ENCODE data around the gene COA8. TPM values are rescaled to one million over a fixed set of nuclear protein-coding genes. Genes with fewer than 3 reads are reported as not detected.

Gene COA8, protein sequence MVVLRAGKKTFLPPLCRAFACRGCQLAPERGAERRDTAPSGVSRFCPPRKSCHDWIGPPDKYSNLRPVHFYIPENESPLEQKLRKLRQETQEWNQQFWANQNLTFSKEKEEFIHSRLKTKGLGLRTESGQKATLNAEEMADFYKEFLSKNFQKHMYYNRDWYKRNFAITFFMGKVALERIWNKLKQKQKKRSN
- 45.8 TPM for total RNA-seq
- long read RNA-seq, transcript APOPT1-207 (5 exons, 906 nt): minor isoform, 8 of 72 reads
- long read RNA-seq, transcript APOPT1-201 (5 exons, 2,523 nt): major isoform, 45 of 72 reads
- long read RNA-seq, transcript APOPT1-202 (3 exons, 575 nt): minor isoform, 5 of 72 reads
- long read RNA-seq, partial matches to known transcripts: 0 of 72 reads
- long read RNA-seq, other reads (novel, unspliced or antisense): 10 of 72 reads

DNA sequence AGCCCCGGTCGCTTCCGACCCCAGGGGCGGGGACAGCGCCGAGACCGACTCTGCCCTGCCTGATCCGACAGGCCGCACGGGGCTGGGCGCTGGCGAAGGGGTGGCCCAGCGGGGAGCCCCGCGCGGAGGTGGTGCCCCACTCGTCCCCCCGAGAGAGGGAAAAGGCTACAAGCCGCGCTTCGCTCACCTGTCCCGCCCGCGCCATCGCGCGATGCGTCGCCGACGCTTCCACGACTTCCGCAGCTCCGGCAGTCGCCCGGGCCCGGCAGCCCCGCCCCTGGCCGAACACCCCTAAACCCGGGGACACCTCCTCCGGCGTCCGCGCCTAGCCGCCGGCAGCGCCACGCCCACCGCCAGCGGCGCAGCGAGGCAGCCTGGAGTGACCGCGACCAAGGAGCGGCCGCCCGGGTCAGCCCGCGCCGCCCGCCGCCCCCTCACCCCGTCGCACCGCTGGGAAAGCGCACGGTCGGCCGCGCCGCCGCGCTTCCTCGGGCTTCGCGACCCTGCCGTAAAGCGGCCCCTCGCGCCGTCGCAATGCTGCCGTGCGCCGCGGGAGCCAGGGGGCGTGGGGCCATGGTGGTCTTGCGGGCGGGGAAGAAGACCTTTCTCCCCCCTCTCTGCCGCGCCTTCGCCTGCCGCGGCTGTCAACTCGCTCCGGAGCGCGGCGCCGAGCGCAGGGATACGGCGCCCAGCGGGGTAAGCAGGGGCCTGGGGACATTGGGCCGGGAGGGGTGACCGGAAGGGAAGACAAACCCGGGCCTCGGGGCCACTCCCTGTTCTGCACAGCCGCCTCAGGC is at the start of gene COA8, which contains the start of gene BAG5:
Gene COA8, plus strand, starts transcription at position 532 of the 797 bp plus-strand sequence. Its CDS starts 42 bp downstream, at position 574.
Gene BAG5, minus strand, starts transcription at position 229 of the 797 bp plus-strand sequence. CDS start 1,493 bp downstream, outside the sequence.
- peak; percentile 95 for DNase-seq (ENCODE audit: low spot score)

DNA sequence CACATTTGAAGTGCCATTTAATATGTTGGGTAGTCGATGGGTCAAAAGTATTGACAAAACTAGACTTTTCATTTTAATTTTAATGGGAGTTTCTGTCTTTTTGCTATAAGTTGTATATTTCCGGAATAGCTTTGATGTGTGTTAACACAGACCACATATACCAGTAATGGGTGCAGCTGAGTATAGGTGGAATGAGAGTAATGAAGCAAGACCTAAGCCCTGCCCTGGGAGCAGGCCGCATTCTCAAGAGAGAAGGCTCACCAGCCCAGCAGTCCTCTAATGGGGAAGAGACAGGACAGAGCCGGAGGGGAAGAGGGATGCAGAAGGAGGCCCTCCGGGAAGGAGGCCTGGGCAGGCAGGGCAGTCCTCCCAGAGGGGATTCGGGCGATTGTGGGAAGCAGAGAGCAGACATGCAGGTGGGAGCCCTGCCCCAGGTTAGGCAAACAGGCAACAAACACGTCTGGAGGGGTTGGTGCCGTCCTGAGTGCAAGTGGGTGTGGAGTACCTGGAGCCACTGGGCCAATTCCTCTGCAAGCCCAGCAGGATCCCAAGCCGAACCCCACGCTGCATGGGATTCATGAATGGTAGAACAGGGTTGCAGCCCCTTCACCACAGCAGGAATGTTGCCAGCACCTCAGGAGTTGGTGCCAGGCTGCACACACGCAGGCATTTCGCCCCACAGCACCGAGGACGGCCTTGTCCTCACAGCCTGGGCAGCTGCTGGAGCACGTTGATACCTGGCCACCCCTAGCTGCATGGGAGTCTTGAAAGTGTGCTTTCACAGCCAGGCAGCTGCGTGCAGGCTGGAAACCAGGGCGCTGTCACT is 48.0 kb upstream of the COA8 start:
- no peak for DNase-seq (ENCODE audit: low spot score)

DNA sequence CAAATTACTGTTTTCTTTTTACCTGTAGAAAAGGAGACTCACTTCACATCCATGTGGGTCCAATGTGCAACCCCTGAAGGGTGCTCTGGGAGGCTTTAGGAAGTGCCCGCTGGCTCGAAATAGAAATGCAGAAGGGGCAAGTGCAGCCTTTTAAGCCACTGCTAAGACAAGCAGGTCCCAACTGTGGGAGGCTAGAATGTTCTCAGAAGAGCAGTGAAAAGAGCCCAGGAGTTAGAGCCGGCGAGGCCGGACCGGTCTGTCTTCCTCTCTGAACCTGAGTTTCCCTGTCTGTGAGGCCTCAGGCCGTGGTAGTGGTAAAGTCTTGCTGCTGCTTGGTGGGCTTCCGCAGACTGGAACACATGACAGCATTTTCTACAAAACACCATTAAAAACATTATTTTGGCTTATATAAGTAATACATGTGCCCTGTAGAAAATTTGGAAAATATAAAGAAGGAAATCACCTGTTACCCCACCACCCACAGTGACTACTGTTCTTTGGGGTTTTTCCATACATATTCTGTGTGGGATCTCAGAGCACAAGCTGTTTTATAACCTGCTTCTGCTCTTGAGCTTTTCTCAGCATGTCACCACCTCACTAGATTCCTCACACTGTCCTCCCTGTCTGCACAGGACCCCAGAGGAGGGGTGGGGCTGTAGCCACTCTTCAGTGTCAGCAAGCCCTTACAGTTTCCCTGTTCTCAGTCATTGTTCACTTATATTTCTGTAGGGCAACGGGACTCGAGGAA is 46.2 kb upstream of the COA8 start:
- DNase-seq (ENCODE audit: low spot score): no peak

DNA sequence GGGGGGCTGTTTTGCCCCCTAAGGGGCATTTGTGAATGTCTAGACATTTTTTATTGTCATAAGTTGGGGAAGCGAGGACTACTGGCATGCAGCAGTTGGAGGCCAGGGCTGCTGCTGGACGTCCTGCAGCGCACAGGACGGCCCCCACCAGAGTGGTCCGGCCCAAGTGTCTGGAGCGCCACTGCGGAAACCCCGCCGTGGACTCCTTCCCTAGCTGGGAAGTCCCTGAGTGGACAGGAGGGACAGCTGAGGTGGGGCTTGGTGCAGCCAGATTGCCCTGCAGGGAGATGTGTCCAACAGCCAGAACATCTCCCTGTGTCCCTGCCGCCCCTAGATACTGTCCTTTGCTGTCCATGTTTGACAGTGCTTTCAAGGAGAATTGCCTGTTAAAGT is 45.6 kb upstream of the COA8 start:
- no peak for DNase-seq (ENCODE audit: low spot score)

DNA sequence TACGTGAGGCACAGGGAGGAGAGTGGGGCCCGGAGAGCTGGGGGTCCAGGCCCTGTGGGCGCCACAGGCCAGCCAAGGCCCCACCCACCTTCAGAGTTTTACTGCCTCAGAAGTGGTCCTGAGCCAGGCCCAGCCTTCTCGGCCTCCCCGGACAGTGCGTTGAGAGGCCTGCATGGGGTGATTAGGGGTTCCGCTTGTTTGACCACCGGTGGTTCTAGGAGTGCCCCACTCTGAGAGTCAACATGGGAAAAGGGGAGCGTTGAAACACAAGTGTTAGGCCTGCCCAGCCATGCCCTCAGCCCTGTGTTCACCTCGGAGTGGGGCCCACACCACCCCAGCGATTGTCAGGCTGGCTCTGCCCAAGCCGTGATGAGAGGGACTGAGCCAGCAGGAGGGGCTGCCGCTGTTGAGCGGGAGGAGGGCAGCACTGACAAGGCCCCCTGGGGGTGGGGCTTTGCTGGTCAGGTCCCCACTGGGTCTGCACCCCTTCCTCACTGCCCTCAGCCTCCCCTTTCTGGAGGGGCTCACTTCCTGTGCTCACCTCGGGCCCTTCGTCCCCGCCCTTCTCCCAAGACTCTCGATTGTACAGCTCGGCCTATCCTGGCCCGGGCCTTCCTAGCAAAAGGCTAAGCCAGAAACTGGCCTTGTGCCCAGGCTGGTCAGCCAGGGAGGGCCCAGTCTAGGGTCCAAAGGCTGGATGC is 44.9 kb upstream of the COA8 start:
- DNase-seq (ENCODE audit: low spot score): no peak

DNA sequence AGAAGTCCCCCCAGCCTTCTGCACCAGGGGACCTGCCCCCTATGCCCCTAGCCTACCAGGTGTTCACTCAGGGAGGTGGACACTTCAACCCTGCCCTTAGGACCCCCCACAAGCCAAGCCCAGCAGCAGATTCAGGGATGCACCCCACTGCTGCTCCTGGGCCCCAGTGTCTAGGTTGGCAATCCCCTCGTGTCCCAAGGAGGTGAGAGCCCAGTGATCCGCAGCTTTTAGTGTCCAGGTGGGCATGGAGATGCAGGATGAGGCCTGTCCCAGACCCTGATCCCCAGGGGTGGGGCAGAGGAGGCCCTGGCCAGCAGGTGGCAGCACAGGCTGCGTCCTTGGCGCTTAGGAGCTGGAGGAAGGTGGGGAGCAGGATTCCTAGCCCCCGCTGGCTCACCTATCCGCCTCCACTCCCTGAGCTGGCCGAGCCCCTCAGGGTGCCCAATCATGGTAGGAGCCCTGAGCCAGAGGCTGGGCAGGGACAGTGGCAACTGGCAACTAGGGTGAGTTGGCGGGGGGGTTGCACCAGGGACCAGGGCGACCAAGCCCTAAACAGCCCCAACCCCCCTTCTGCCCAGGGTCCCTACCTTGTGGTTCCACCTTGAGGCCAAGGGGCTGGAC is 44.2 kb upstream of the COA8 start:
- DNase-seq (ENCODE audit: low spot score): peak; percentile 90

DNA sequence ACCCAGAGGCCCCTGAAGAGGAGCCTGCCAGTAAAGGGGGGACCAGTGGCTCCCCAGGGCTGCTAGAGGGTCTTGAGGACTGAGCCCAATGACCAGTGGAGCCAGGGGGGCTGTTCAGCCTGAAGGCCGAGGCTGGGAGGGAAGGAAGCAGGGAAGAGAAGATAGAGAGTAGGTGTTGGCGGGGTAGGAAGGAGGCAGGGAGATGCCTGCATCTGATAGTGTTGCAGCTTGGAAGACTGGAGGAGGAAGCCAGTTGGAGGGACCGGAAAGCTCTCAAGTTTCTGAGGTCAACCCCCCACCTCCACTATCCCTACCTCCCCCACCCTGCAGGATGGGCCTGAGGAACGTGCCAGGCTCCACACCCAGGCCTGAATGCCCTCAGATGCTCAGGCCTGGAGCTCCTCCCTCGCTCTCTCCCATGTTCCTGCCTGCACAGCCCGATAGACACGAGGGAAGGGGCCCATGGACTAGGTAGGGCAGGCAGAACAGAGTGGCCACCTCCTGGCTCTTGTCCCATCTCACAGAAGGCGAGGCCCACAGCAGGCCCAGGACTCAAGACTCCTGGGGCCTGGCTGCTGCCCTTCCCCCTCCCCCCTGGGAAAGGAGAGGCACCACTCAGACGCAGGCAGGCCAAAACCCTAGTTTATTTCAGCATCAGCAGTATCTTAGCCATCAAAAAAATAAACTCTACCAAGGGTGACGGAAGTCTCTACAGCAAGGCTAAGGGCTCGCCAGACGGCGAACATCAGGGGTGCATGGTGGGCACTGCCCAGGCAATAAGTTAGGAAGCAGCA is 43.5 kb upstream of the COA8 start:
- no peak for DNase-seq (ENCODE audit: low spot score)

DNA sequence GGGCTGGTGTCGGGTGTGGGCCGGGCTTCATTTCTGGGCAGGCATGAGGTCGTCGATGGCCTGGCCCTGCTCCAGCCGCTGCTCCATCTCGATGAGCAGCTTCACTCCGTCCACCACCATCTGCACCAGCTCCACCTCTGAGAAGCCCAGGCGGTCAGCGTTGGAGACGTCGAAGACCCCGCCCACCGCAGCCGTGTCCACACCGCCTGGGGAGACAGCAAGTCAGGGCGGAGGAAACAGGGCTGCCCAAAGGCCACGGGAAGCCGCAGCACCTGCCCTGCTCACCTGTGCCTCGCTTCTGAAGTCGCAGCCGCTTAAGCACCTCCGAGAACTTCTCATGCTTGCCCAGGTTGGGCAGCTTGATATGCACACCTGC is 42.9 kb upstream of the COA8 start:
- DNase-seq (ENCODE audit: low spot score): no peak

DNA sequence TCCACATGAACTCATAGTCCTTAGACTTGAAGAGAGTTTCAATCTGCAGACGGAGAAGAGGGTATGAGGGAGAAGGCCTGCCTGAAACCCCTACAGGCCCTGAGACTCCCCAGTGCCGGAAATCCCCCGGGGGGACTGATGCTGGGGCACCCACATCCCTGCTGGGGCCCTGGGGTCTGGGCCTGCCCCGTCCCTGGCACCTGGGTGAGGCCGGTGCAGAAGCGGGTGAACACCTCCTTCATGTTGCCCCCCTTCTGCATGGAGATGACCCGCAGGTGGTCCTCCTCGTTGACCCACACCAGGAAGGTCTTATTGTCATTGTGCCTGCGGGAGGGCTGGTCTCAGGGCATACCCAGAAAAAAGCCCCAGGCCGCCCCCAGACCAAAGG is 42.5 kb upstream of the COA8 start:
- no peak for DNase-seq (ENCODE audit: low spot score)

DNA sequence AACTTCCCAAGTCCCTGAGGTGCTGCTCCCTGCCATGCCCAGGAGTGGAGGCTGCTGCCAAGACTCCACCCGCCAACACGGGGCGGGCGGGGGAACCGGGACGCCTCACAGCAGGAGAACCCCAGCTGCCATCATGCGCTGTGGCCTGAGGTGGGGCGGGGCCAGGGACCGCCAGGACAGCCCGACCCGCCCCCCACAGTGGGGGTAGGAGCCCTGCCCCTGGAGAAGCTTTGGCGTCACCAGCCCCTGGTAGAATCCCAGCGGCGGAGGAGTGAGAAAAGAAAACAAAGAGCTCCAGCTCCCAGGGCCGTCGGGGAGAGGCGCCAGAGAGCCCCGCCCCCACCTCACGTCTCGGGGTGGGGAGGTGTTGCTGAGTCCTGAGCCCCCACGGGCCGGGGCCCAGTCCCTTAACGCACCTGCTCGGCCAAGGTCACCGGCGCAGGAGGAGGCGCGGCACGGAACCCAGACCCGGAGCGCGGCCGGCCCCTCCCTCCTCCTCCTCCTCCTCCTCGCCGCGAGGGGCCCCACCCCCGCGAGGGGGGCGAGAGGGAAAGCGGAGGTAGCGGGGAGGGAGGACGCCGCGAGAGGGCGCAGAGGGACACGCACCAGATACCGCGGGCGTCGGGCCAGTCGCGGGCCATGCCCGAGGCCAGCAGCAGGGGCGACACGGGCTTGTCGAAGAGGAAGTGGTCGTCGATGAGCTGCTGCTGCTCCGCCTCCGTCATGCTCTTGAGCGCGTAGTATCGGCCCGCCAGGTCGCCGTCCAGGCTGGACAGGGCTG is 41.9 kb upstream of the COA8 start:
- DNase-seq (ENCODE audit: low spot score): no peak

DNA sequence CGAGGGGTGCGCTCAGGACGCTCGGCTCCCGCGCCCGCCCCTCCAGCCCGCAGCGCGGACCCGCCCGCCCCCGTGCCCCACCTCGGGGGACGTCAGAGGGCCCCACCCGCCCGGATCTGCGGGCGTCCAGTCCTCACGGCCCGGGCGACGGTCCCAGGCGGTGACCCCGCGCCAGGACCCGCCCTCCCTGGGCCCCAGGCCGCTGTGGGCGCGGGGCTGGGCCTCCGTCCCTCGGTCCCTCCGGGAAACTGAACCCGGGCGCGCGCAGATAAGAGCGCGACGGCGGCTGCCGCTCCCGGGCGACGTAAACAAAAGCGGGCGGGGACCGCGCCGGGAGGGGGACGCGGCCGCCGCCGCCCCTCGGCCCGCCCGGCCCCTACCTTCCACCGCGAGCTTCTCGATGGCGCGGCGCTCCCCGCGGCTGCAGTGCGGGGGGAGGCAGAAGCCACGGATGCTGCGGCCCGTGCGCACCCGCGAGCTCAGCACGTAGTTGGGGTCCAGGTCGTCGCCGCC is 41.3 kb upstream of the COA8 start:
- no peak for DNase-seq (ENCODE audit: low spot score)

DNA sequence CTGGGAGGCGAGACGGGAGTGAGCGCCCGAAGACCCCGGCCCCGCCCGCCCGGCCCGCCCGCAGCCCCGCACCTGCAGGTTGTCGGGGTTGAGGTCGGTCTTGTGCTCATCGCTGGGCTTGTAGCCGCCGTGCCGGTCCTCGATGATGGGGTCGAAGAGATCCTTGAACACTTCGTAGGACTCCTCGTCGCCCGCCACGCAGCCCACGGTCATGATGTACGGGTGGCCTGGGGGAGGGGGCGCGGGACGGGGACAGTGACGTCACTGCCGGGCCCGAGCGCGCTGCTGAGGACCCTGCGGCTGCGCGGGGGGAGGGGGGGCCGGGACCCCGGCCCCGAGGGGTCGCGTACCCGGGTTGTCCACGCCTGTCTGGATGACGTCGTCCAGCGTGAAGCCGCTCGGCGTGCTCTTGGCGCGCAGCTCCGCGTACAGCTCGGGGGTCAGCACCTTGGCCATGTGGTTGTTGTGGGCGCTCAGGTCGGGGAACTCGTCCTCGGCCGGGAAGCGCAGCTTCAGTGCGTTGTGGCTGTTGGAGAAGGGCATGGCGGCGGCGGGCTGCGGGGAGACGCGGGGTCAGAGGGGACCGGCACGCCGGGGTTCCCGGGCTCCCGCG is 40.7 kb upstream of the COA8 start:
- no peak for DNase-seq (ENCODE audit: low spot score)

DNA sequence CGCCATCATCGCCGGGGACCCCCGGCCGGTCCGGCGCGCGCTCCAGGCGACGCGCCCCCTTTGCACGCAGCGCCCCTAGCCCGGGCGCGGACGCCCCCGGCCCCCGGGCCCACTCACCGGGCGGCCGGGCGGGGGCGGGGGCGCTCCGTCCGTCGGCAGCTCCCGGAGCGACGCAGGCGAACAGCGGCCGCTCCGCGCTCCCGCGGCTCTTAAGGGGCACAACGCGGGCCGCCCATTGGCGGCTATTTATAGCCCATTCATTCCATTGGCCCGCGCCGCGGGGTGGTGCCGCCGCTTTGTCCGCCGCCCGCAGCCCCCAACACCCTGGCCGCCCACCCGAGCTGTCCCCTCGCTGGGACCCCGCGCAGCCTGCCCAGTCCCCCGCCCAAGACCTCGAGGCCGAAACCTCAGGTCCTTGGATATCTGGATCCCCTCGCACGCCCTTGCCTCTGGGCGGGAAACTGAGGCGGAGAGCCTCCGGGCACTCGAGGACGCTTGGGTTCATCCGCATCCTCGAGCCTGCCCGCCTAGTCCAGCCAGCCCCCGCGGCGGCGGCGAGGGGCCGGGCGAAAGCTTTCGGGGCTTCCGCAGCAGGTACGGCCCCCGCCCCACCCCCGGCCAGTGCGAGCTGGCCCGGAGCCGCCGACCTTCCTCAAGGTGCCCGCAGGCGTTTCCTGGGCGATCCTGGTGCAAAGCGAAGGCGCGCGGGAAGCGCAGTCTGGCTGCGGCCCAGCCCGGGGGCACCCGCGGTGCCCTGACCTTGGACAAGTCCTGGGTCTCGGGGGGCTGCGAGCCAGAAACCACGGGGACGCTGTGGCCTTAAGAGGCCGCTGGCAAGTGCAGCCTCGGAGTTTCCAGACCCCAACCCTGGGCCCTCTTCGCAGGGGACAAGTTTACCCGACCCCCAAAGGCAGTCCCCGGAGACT is 39.8 kb upstream of the COA8 start, which contains the start of gene CKB:
Gene CKB, minus strand, starts transcription at position 182 of the 926 bp plus-strand sequence. CDS start 337 bp downstream, outside the sequence.
- DNase-seq (ENCODE audit: low spot score): no peak

DNA sequence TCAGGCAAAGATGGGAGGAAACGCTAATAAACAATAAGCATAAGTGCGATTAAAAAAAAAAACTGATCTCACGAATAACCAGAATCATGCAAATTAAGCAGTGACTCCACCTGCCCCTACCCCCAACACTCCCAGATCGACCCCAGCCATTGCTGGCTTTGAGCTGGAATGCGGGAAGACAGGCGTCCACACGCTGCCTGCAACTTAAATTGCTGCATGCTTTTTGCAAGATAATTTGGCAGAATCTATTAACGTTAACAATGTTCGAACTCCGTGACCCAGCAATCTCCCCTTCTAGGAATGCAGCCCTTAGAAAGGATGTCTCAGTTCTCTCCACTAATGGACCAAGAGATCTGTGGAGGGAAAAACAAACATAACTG is 39.2 kb upstream of the COA8 start:
- DNase-seq (ENCODE audit: low spot score): no peak

DNA sequence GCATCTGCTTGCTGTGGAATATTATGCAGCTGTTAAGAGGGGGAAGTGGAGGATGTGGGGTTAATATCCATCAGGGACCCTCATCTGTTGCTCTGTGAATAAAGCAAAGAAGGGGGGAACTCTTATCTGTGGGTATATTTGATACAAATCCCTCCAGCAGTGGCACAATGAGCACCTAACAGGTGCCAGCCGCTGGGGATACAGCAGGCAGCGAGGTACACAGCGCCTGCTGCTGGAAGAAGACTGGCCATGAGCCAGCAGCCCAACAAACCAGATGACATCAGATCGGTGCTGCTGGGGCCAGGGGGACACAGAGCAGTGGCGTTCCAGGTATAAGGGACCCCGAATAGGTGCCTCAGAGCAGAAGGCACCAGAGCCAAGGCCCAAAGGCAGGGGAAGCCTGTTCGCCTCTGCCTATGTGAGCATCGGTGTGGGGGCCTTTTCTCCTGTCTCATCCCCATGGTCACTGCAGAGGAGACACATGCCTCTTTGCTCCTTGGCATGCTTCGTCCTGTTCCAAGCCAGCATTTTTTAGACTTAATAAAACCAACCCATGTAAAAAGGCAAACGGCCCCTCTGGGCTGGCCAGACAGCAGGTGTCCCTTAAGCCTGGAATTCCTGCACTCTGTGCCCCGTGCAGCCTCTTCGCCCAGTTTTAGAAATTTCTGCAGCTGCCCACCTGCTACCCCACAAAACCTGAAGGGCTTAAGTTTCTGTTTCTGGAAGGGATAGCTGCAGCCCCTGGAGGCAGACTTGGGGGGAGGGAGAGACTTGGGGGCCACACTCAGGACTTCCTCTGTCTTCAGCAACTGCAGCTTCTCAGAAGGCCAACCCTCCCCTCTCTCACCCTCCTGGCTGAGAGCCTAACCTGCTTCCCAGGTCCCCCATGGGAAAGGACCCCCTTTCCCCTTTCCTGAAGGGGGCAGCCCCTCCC is 38.5 kb upstream of the COA8 start:
- no peak for DNase-seq (ENCODE audit: low spot score)

Measured in mesenteric fat pad (tissue), 1 donor.